ENCODE data around the gene VWA7.

Gene VWA7

GRCh38 chr6:31782126-31782855 lies 5.2 kb upstream of the VWA7 start:
- Histone ChIP-seq H3K4me3 (ENCODE audit: low read length) (no peak overlapping the region), H3K4me1 (ENCODE audit: insufficient read depth, low read length) (no peaks in the 10 kb centered on the region), H3K9ac (ENCODE audit: low read depth, low read length) (no peak overlapping the region), H3K9me3 (ENCODE audit: insufficient read depth, low read depth, low read length) (no peaks in the 10 kb centered on the region), H3K36me3 (ENCODE audit: insufficient read depth, low read depth, low read length) (peaks cover 86% of the 10 kb centered on the region), H3K27ac (ENCODE audit: low read length) (no peak overlapping the region), H3K27me3 (ENCODE audit: insufficient read depth, low read length) (no peaks in the 10 kb centered on the region)

DNA sequence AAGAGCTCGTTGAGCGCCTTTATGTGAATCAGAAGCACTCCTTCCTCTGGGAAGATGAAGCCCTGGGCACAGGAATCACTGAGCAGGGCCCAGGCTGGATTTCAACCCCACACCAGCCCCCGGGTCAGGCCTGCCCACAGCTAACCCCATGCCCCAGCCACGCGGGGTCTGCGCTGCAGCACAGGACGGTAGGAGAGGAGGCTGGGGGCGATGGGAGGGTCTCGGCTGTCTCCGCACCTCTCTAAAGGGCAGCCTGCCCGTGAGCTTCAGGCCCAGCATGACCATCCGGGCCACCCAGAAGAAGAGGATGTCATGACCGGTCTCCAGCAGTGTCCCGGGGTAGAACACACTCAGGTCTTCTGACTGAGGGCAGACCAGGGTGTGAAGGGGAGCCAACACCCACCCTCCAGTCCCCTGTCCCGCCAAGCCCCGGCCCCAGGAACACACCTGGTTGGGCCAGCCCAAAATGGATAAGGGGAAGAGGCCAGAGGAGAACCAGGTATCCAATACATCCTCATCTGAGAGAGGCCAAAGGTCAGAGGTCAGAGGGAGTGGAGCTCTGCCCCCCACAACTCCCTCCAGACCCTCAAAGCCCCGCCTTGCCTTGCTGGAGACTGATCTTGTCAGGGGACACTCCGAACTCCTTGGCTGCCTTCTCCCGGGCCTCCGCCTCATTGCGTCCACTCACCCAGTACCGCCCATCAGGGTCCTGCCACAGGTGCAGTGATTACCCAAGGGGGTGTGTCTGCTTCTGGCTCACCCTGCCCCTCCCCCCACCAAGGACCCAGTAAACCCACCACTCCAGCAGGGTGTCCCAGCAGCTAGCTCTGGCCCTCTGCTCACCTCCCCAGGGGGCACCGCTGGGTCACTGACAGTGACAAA lies 4.4 kb upstream of the VWA7 start:
- Histone ChIP-seq H3K9ac (ENCODE audit: low read depth, low read length) (no peak overlapping the region), H3K4me3 (ENCODE audit: low read length) (no peak overlapping the region), H3K9me3 (ENCODE audit: insufficient read depth, low read depth, low read length) (no peaks in the 10 kb centered on the region), H3K27me3 (ENCODE audit: insufficient read depth, low read length) (no peaks in the 10 kb centered on the region), H3K4me1 (ENCODE audit: insufficient read depth, low read length) (no peaks in the 10 kb centered on the region), H3K27ac (ENCODE audit: low read length) (no peak overlapping the region), H3K36me3 (ENCODE audit: insufficient read depth, low read depth, low read length) (peaks cover 80% of the 10 kb centered on the region)

DNA sequence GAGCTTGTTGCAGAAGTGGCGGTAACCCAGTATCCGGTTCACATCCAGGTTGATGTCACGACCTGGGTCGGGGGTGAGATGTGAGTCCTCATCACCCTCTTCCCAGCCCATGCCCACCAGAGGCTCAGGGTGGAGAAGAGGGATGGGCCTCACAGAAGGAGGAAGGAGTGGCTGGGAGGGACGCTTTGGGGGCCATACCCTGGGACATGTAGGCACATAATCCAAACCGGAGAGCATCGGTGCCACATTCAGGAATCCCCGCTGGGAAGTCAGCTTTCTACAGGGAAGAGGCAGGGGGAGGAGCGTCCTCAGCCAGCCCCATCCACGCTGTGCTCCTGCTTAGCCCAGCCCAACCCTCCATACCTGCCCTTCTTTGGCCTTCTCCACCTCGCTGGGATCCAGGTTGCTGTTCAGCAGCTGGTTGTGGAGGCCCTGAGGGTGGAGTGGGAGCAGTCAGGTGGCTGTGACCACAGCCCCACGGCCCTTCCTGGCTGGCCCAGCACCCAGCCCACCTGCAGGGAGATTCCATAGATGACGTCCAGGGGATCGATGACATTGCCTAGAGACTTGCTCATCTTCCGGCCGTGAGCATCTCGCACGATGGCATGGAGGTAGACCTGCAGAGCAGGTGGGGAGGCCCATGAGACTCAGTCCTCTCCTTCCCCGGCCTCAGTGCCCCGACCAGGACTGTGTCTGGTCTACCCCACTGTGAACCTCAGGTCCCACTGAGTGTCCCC lies 3.5 kb upstream of the VWA7 start:
- H3K4me3 ChIP-seq (ENCODE audit: low read length), result no peak overlapping the region
- no peaks in the 10 kb centered on the region for H3K9me3 ChIP-seq (ENCODE audit: insufficient read depth, low read depth, low read length)
- peaks cover 79% of the 10 kb centered on the region for H3K36me3 ChIP-seq (ENCODE audit: insufficient read depth, low read depth, low read length)
- H3K27ac ChIP-seq (ENCODE audit: low read length), result no peak overlapping the region
- H3K4me1 ChIP-seq (ENCODE audit: insufficient read depth, low read length), result no peaks in the 10 kb centered on the region
- no peaks in the 10 kb centered on the region for H3K27me3 ChIP-seq (ENCODE audit: insufficient read depth, low read length)
- H3K9ac ChIP-seq (ENCODE audit: low read depth, low read length), result no peak overlapping the region

DNA sequence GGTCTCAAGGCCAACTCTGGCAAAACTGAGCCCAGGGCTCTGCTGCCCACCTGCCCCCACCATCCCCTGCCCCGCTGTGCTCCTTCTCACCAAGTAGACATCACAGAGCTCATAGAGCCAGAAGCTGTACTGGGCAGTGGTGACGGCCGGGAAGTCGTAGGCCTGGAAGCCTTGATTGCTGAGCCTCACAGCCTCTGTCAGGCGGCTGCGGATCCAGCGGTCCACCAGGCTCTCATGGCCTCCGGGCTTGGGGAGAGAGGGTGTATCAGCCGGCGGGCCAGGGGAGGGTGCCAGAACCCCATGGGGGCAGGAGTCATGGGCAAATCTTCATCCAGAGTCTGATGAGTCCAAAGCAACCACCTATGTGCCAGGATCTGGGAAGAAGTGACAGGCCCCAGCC lies 2.8 kb upstream of the VWA7 start:
- Histone ChIP-seq H3K9ac (ENCODE audit: low read depth, low read length) (no peak overlapping the region), H3K27me3 (ENCODE audit: insufficient read depth, low read length) (no peaks in the 10 kb centered on the region), H3K27ac (ENCODE audit: low read length) (no peak overlapping the region), H3K36me3 (ENCODE audit: insufficient read depth, low read depth, low read length) (peaks cover 71% of the 10 kb centered on the region), H3K4me3 (ENCODE audit: low read length) (no peak overlapping the region), H3K4me1 (ENCODE audit: insufficient read depth, low read length) (no peaks in the 10 kb centered on the region), H3K9me3 (ENCODE audit: insufficient read depth, low read depth, low read length) (no peaks in the 10 kb centered on the region)

DNA sequence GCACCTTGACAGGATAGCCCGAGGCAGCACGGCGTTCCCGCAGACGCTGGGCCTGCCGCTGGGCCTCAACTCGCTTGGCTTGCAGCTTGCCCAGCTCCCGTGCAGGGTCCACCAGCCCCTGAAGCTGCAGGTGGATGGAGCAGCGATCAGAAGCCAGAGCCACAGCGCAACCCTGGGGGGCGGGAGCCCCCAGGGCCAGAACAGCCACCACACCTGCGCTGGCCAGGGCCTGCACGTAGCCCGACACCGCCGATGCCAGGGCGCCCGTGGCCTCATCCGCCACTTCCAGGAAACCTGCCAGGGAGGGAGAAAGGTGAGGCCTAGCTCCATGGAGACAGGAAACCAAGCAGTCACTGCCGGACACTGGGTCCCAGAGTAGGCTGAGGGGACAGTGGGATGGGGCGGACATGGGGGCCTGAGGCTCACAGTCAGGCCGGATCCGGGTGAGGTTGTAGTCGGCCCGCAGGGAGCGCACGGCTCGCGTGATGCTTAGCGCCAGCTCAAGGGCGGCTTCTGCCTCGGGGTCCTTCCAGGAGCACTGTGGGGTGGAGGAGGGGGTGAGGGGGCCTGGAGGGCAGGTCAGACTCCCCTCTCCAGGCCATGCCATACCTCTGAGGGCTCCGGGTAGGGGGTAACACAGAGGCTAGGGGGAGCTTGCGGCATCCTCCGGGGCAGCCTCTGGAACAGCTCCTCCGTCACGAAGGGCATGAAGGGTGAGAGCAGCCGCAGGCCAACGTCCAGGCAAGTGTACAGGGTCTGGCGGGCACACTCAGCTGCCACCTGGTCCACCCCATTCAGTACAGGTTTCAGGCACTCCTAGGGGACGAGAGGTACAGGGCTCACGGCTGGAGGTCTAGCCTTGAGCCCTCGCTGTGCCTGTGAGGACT lies 2.1 kb upstream of the VWA7 start:
- H3K27ac ChIP-seq (ENCODE audit: low read length), result no peak overlapping the region
- no peak overlapping the region for H3K9ac ChIP-seq (ENCODE audit: low read depth, low read length)
- H3K9me3 ChIP-seq (ENCODE audit: insufficient read depth, low read depth, low read length), result no peaks in the 10 kb centered on the region
- H3K27me3 ChIP-seq (ENCODE audit: insufficient read depth, low read length), result no peaks in the 10 kb centered on the region
- peaks cover 64% of the 10 kb centered on the region for H3K36me3 ChIP-seq (ENCODE audit: insufficient read depth, low read depth, low read length)
- H3K4me3 ChIP-seq (ENCODE audit: low read length), result no peak overlapping the region
- H3K4me1 ChIP-seq (ENCODE audit: insufficient read depth, low read length), result no peaks in the 10 kb centered on the region

DNA sequence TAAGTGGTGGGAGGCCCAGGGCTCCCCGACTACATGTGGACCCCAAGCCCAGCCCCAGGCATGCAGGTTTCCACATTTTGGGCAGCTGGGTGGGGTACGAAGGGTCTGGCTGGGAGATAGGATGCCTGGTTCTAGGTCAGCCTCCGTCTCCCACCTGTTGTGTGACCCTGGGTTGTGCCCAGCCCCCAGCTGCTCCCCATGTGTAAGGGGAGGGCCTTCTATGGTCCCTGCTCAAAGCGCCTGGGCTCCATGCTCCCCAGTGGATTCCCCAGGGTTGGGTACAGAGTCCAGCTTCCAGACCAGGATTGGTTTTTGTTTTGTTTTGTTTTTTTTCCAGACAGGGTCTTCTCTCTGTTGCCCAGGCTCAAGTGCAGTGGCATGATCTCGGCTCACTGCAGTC lies 1.1 kb upstream of the VWA7 start:
- Histone ChIP-seq H3K27ac (ENCODE audit: low read length) (no peak overlapping the region), H3K27me3 (ENCODE audit: insufficient read depth, low read length) (no peaks in the 10 kb centered on the region), H3K4me3 (ENCODE audit: low read length) (no peak overlapping the region), H3K4me1 (ENCODE audit: insufficient read depth, low read length) (no peaks in the 10 kb centered on the region), H3K36me3 (ENCODE audit: insufficient read depth, low read depth, low read length) (peaks cover 54% of the 10 kb centered on the region), H3K9ac (ENCODE audit: low read depth, low read length) (no peak overlapping the region), H3K9me3 (ENCODE audit: insufficient read depth, low read depth, low read length) (no peaks in the 10 kb centered on the region)

DNA sequence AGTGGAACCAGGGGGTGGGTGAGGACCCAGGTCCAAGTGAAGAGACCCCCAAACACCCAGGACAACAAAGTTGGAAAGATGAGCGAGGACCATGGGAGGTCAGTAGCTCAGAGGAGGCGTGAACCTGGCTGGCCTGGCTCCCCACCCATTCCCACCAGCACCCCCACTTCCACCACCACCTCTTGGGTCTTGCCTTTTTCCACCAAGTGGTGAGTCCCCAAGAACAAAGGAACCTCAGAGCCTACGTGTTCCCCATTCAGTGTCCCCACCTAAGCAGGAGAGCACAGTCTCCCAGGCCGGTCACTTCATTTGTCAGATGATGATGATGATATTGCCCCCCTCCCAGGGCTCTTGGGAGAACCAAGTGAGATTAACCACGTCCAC lies 531 bp upstream of the VWA7 start:
- peaks cover 48% of the 10 kb centered on the region for H3K36me3 ChIP-seq (ENCODE audit: insufficient read depth, low read depth, low read length)
- no peak overlapping the region for H3K4me3 ChIP-seq (ENCODE audit: low read length)
- no peak overlapping the region for H3K9ac ChIP-seq (ENCODE audit: low read depth, low read length)
- no peak overlapping the region for H3K27ac ChIP-seq (ENCODE audit: low read length)
- no peaks in the 10 kb centered on the region for H3K4me1 ChIP-seq (ENCODE audit: insufficient read depth, low read length)
- H3K27me3 ChIP-seq (ENCODE audit: insufficient read depth, low read length), result no peaks in the 10 kb centered on the region
- no peaks in the 10 kb centered on the region for H3K9me3 ChIP-seq (ENCODE audit: insufficient read depth, low read depth, low read length)

DNA sequence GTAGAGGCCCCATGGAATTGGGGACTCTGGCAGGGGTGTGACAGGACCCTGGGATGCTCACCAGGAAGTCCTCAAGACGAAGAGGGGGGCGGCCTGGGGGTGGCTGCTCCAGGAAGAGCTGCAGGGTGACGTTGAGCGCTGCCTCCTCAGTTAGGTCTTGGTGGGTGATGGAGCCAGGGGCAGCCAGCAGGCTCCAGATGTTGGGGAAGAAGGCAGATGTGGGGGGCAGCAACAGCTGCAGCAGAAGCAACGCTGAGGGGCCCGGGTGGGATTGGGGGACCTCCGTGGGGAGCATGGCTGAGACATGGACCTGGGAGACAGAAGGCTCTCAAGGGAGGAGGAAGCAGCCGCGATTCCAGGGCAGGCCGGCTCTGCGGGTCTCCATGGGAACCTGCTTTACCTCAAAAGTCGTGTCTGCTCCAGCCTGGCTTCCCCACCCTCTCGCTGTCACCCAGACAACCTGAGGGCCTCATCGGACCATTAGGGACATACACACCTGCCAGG lies 591 bp downstream of the VWA7 start:
- Histone ChIP-seq H3K27ac (ENCODE audit: low read length) (no peak overlapping the region), H3K27me3 (ENCODE audit: insufficient read depth, low read length) (no peaks in the 10 kb centered on the region), H3K4me3 (ENCODE audit: low read length) (no peak overlapping the region)

GRCh38 chr6:31775633-31776484 lies 1.3 kb downstream of the VWA7 start:
- Histone ChIP-seq H3K27ac (ENCODE audit: low read length) (no peak overlapping the region), H3K4me3 (ENCODE audit: low read length) (no peak overlapping the region), H3K9me3 (ENCODE audit: insufficient read depth, low read depth, low read length) (no peaks in the 10 kb centered on the region), H3K4me1 (ENCODE audit: insufficient read depth, low read length) (no peaks in the 10 kb centered on the region), H3K36me3 (ENCODE audit: insufficient read depth, low read depth, low read length) (peaks cover 30% of the 10 kb centered on the region), H3K27me3 (ENCODE audit: insufficient read depth, low read length) (no peaks in the 10 kb centered on the region), H3K9ac (ENCODE audit: low read depth, low read length) (no peak overlapping the region)

More for the DNA sequence above, 591 bp downstream of the VWA7 start:
- Histone ChIP-seq H3K4me1 (ENCODE audit: insufficient read depth, low read length) (no peaks in the 10 kb centered on the region), H3K36me3 (ENCODE audit: insufficient read depth, low read depth, low read length) (peaks cover 37% of the 10 kb centered on the region), H3K9me3 (ENCODE audit: insufficient read depth, low read depth, low read length) (no peaks in the 10 kb centered on the region), H3K9ac (ENCODE audit: low read depth, low read length) (no peak overlapping the region)

DNA sequence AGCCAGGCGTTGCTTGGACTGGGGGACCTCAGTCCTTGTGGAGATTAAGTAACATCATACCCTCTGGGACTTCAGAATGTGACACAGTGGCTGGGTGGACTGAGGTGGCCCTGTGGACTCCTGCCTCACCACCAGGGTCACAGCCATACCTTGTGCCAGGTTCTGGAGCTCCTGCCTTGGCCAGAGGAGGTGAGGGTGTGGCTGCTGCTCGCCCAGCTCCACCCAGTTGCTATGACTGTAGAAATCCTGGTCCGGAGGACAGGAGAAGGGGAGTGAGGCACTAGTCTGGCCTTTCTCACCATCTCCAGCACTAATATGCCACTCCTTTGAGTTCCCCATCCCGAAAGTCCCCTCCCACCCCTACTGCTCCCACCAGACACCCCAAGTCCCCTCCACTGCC lies 1.9 kb downstream of the VWA7 start:
- Histone ChIP-seq H3K27ac (ENCODE audit: low read length) (no peak overlapping the region), H3K27me3 (ENCODE audit: insufficient read depth, low read length) (no peaks in the 10 kb centered on the region), H3K9me3 (ENCODE audit: insufficient read depth, low read depth, low read length) (no peaks in the 10 kb centered on the region), H3K4me1 (ENCODE audit: insufficient read depth, low read length) (no peaks in the 10 kb centered on the region), H3K4me3 (ENCODE audit: low read length) (no peak overlapping the region), H3K9ac (ENCODE audit: low read depth, low read length) (no peak overlapping the region), H3K36me3 (ENCODE audit: insufficient read depth, low read depth, low read length) (peaks cover 24% of the 10 kb centered on the region)

Measured in iPS-20b (cell line).